GM19438 (cell line): ENCODE results near the gene MCU.

Experiments used
- ATAC-seq: cut with Tn5 transposase; IDR thresholded peaks from one replicate; pipeline ENCODE4 v1.9.1; 2021; ENCODE audit warnings: low read depth; ENCODE audit not compliant: unreplicated experiment

Gene MCU

GRCh38 chr10:72928798-72929197 lies 236.9 kb downstream of the MCU start:
- no peak for ATAC-seq

DNA sequence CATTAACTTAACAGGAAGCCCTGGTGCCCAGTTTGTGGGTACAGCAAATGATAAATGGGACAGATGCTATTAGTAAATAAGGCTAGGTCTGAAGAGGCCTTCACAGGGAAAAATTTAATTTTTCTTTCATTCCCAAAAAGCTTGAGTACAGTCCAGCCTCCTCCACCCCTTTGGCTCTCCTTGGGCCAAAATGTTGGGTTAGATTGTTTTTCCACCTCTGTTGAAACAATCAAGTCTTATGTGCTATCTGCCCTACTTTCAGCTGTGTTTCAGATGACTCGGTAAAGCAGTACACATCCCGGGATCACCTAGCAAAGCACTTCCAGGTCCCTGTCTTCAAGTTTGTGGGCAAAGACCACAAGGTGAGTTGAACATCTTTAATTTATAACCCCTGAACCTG lies 238.3 kb downstream of the MCU start:
- no peak for ATAC-seq

DNA sequence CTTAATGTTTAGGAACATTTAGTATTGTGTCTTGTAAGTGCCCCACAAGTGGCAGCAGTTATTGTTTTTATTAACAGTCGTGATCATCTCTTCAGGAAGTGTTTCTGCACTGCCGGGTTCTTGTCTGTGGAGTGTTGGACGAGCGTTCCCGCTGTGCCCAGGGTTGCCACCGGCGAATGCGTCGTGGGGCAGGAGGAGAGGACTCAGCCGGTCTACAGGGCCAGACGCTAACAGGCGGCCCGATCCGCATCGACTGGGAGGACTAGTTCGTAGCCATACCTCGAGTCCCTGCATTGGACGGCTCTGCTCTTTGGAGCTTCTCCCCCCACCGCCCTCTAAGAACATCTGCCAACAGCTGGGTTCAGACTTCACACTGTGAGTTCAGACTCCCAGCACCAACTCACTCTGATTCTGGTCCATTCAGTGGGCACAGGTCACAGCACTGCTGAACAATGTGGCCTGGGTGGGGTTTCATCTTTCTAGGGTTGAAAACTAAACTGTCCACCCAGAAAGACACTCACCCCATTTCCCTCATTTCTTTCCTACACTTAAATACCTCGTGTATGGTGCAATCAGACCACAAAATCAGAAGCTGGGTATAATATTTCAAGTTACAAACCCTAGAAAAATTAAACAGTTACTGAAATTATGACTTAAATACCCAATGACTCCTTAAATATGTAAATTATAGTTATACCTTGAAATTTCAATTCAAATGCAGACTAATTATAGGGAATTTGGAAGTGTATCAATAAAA lies 240.5 kb downstream of the MCU start:
- no peak for ATAC-seq

- ATAC-seq: no peak
Observed at GRCh38 chr10:72935361-72935760, 243.4 kb downstream of the MCU start.
